ENCODE results near the gene WBP2NL.

The WBP2NL gene

DNA sequence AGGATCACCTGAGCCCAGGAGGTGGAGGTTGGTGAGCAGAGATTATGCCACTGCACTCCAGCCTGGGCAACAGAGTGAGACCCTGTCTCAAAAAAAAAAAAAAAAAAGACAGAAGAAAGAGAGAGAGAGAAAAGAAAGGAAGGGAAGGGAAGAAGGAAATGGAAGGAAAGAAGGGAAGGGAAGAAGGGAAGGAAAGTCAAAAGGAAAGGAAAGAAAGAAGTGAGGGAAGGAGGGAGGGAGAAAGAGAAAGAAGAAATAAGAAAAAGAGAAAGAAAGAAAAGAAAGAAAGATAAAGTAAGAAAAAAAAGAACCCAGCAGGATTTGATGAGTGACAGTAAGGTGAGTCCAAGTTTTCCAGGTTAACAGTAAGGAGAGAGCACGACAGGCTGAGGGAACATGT, 19.6 kb downstream of the WBP2NL start:
- TF ChIP-seq, protein P1, sequence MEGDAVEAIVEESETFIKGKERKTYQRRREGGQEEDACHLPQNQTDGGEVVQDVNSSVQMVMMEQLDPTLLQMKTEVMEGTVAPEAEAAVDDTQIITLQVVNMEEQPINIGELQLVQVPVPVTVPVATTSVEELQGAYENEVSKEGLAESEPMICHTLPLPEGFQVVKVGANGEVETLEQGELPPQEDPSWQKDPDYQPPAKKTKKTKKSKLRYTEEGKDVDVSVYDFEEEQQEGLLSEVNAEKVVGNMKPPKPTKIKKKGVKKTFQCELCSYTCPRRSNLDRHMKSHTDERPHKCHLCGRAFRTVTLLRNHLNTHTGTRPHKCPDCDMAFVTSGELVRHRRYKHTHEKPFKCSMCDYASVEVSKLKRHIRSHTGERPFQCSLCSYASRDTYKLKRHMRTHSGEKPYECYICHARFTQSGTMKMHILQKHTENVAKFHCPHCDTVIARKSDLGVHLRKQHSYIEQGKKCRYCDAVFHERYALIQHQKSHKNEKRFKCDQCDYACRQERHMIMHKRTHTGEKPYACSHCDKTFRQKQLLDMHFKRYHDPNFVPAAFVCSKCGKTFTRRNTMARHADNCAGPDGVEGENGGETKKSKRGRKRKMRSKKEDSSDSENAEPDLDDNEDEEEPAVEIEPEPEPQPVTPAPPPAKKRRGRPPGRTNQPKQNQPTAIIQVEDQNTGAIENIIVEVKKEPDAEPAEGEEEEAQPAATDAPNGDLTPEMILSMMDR (IDR thresholded peaks at IDR 0.05; ENCODE audit: low read depth, low read length, poor library complexity, severe bottlenecking): no peak
- no peak for TF ChIP-seq EZH2phosphoT487 (IDR thresholded peaks at IDR 0.05; ENCODE audit: borderline replicate concordance, low read length)
- Histone ChIP-seq H3K9me3 (ENCODE audit: control insufficient read depth, insufficient read depth, low read length) (no peaks in the 10 kb centered on the region), H3K4me3 (ENCODE audit: low read length) (no peak overlapping the region), H3K4me2 (ENCODE audit: low read length) (no peak overlapping the region), H3K36me3 (ENCODE audit: control insufficient read depth, low read length) (no peaks in the 10 kb centered on the region), H4K20me1 (ENCODE audit: control insufficient read depth, insufficient read depth, low read depth, low read length) (no peaks in the 10 kb centered on the region), H3K27ac (ENCODE audit: low read depth, low read length) (no peak overlapping the region), H3K4me1 (ENCODE audit: control insufficient read depth, low read length) (peaks cover 13% of the 10 kb centered on the region), H3K79me2 (ENCODE audit: control insufficient read depth, low read length) (no peaks in the 10 kb centered on the region), H3K9me2 (replicated peaks; ENCODE audit: control insufficient read depth, low read length) (no peaks in the 10 kb centered on the region), H3K27me3 (ENCODE audit: control insufficient read depth, low read length) (peaks cover 21% of the 10 kb centered on the region), H3F3A (ENCODE audit: control insufficient read depth, insufficient read depth) (no peaks in the 10 kb centered on the region)

DNA sequence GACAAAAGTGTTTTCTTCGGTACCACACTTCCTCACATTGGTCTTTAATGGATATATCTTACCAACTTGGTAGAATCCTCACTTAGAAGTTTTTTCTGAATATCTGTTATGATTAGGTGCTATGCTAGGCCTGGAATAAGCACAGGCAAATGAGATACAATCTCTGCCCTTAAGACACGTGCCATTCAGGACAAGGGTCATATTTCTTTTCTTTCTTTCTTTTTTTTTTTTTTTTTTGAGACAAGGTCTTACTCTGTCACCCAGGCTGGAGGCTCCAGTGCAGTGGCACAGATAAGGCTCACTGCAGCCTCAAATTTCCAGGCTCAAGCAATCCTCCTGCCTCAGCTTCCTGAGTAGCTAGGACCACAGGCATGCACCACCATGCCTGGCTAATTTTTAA, 23.0 kb downstream of the WBP2NL start:
- no peak overlapping the region for H3K27ac ChIP-seq (ENCODE audit: low read depth, low read length)
- no peaks in the 10 kb centered on the region for H3K9me2 ChIP-seq (replicated peaks; ENCODE audit: control insufficient read depth, low read length)
- no peaks in the 10 kb centered on the region for H3K36me3 ChIP-seq (ENCODE audit: control insufficient read depth, low read length)
- H3K27me3 ChIP-seq (ENCODE audit: control insufficient read depth, low read length): peaks cover 9% of the 10 kb centered on the region
- no peaks in the 10 kb centered on the region for H4K20me1 ChIP-seq (ENCODE audit: control insufficient read depth, insufficient read depth, low read depth, low read length)
- no peaks in the 10 kb centered on the region for H3K9me3 ChIP-seq (ENCODE audit: control insufficient read depth, insufficient read depth, low read length)
- TF ChIP-seq EZH2phosphoT487 (IDR thresholded peaks at IDR 0.05; ENCODE audit: borderline replicate concordance, low read length): no peak
- TF ChIP-seq, protein P1 (IDR thresholded peaks at IDR 0.05; ENCODE audit: low read depth, low read length, poor library complexity, severe bottlenecking): no peak
- H3F3A ChIP-seq (ENCODE audit: control insufficient read depth, insufficient read depth): no peaks in the 10 kb centered on the region
- H3K4me1 ChIP-seq (ENCODE audit: control insufficient read depth, low read length): peaks cover 22% of the 10 kb centered on the region
- no peaks in the 10 kb centered on the region for H3K79me2 ChIP-seq (ENCODE audit: control insufficient read depth, low read length)
- H3K4me3 ChIP-seq (ENCODE audit: low read length): no peak overlapping the region
- no peak overlapping the region for H3K4me2 ChIP-seq (ENCODE audit: low read length)

DNA sequence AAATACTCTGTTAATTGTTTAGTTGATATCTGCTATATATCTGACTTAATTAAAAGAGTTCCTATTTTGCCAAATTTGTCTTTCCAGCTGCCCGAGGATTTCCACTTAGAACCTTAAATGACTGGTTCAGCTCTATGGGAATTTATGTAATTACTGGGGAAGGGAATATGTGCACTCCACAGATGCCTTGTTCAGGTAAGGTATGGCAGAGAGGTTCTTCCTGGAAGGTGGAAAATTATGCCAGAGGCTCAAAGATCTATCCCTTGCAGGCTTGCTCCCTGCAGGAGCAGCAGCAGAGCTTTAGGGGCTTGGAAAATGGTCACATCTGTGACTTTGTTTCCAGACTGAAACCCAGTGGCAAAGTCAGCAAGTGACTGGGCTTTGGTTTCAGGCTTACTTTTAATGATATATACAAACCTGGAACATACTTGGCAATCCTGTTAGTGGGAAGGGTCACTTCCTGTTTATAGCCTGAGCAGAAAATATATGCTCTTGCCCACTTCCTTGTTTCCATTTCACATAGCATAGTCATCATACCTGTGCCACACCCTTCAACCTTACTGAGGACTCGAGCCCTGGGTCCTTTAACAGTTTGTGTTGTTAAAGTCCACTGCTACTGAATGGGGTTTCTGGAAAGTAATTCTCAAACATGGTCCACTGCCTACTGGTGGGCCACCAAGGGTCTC, 23.7 kb downstream of the WBP2NL start:
- H3K27me3 ChIP-seq (ENCODE audit: control insufficient read depth, low read length): peaks cover 3% of the 10 kb centered on the region; the same call in 1 of the 2 replicates
- no peak overlapping the region for H3K4me3 ChIP-seq (ENCODE audit: low read length)
- H3K79me2 ChIP-seq (ENCODE audit: control insufficient read depth, low read length): no peaks in the 10 kb centered on the region
- peak overlapping the region; percentile 21 for H3K4me2 ChIP-seq (ENCODE audit: low read length)
- no peaks in the 10 kb centered on the region for H3F3A ChIP-seq (ENCODE audit: control insufficient read depth, insufficient read depth)
- no peaks in the 10 kb centered on the region for H3K9me3 ChIP-seq (ENCODE audit: control insufficient read depth, insufficient read depth, low read length)
- H3K36me3 ChIP-seq (ENCODE audit: control insufficient read depth, low read length): no peaks in the 10 kb centered on the region
- peaks cover 22% of the 10 kb centered on the region for H3K4me1 ChIP-seq (ENCODE audit: control insufficient read depth, low read length)
- H3K27ac ChIP-seq (ENCODE audit: low read depth, low read length): no peak overlapping the region
- H4K20me1 ChIP-seq (ENCODE audit: control insufficient read depth, insufficient read depth, low read depth, low read length): no peaks in the 10 kb centered on the region
- no peak for TF ChIP-seq EZH2phosphoT487 (IDR thresholded peaks at IDR 0.05; ENCODE audit: borderline replicate concordance, low read length)
- TF ChIP-seq, protein P1 (IDR thresholded peaks at IDR 0.05; ENCODE audit: low read depth, low read length, poor library complexity, severe bottlenecking): no peak
- no peaks in the 10 kb centered on the region for H3K9me2 ChIP-seq (replicated peaks; ENCODE audit: control insufficient read depth, low read length)
